Measurements from ENCODE around the gene PURB. TPM values are rescaled to one million over a fixed set of nuclear protein-coding genes. Genes with fewer than 3 reads are reported as not detected.

PURB gene
- total RNA-seq, 4 donors from 2014 or later, result 13.8 to 21.5 (median 15.8) TPM

DNA sequence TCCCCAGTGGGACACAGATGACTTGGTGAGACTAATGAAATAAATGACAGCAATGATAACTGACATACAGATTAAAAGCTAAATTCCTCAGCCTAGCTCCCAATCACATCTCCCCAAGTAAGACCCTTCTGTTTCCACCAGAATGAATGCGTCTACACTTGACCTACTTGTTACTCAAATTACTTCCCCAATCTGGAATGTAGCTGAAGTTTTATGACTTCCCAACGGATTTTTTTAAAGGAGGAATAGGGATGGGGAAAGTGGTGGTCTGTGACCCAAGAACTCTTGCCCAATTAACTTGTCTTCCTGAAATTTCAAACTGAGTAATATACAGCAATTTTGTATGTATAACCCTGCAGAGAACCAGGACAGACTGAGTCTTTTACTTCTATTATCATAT lies 46.6 kb downstream of the PURB start:
- Histone ChIP-seq H3K9me3 (no peaks in the 10 kb centered on the region), H3K4me3 (no peak overlapping the region), H3K27me3 (no peaks in the 10 kb centered on the region), H3K27ac (no peak overlapping the region), H3K4me1 (no peaks in the 10 kb centered on the region), H3K36me3 (peaks cover 0 to 65% (median 0%) of the 10 kb centered on the region in 3 donors)
- TF ChIP-seq, protein P1, sequence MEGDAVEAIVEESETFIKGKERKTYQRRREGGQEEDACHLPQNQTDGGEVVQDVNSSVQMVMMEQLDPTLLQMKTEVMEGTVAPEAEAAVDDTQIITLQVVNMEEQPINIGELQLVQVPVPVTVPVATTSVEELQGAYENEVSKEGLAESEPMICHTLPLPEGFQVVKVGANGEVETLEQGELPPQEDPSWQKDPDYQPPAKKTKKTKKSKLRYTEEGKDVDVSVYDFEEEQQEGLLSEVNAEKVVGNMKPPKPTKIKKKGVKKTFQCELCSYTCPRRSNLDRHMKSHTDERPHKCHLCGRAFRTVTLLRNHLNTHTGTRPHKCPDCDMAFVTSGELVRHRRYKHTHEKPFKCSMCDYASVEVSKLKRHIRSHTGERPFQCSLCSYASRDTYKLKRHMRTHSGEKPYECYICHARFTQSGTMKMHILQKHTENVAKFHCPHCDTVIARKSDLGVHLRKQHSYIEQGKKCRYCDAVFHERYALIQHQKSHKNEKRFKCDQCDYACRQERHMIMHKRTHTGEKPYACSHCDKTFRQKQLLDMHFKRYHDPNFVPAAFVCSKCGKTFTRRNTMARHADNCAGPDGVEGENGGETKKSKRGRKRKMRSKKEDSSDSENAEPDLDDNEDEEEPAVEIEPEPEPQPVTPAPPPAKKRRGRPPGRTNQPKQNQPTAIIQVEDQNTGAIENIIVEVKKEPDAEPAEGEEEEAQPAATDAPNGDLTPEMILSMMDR (IDR thresholded peaks at IDR 0.05), result no peak
- TF ChIP-seq POLR2A (IDR thresholded peaks at IDR 0.05), result no peak
- DNase-seq, result no peak

DNA sequence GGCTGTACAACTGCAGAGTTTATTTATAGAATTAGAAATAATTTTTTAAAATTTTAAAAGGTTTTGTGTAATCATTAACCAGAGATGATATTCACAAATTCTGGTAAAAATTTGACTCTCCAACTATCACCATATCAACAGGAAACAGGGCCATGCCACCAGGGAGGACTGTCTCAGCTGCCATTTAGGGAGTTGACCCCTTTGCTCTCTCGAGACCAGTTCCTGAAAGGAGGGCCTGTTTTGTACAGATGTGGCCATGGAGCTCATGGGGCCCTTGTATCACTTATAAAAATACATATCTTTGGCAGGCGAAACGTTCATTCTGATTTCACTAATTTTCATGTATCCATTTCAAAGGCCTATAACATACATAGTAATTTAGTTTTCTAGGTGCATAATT lies 57.8 kb downstream of the PURB start:
- Histone ChIP-seq H3K4me1 (no peaks in the 10 kb centered on the region), H3K36me3 (peaks cover 0 to 58% (median 0%) of the 10 kb centered on the region in 3 donors), H3K4me3 (no peak overlapping the region), H3K27ac (no peak overlapping the region), H3K27me3 (no peaks in the 10 kb centered on the region), H3K9me3 (no peaks in the 10 kb centered on the region)
- TF ChIP-seq POLR2A (IDR thresholded peaks at IDR 0.05), result no peak
- TF ChIP-seq, protein P1 (IDR thresholded peaks at IDR 0.05), result no peak
- DNase-seq, result no peak

Other genes with a start within 250 kb of the PURB start
- gene ZMIZ2, start 136.7 kb downstream of the PURB start, total RNA-seq, result 100 to 1,000 TPM in 2 of 4 donors, 10 to 100 TPM in 2; 34.9 to 150 (median 93.3) TPM
- gene PPIA, start 88.8 kb downstream of the PURB start, total RNA-seq, result 1,000 to 10,000 TPM in 1 of 4 donors, 100 to 1,000 TPM in 3; 565 to 1,018 (median 894) TPM
- 10 to 100 TPM; 67.7 to 83.2 (median 74.3) TPM for gene H2AZ2, start 37.4 kb downstream of the PURB start, total RNA-seq
- 10 to 100 TPM in 1 of 4 donors, 1 to 10 TPM in 3; 2.7 to 14.9 (median 5.0) TPM for gene MYO1G, start 93.5 kb upstream of the PURB start, total RNA-seq
- 10 to 100 TPM; 23.3 to 49.5 (median 32.5) TPM for gene CCM2, start 114.7 kb upstream of the PURB start, total RNA-seq
- 10 to 100 TPM in 1 of 4 donors, 1 to 10 TPM in 2, not detected in 1; 1.5 to 13.6 (median 5.0) TPM for gene NACAD, start 203.4 kb upstream of the PURB start, total RNA-seq
- 100 to 1,000 TPM in 3 of 4 donors, 10 to 100 TPM in 1; 75.5 to 117 (median 108) TPM for gene TBRG4, start 226.2 kb upstream of the PURB start, total RNA-seq